Endometrium (tissue), 2 donors: ENCODE results near the gene MB21D2.
"Not testable (repeated sequence)": the region's sequence is repeated elsewhere in the genome, so short reads cannot be mapped to it uniquely, and the experiment has no call there.

ENCODE experiments used
- FAIRE-seq: peaks from 2 replicates; lab custom pipeline; 2012; peaks lifted over from hg19 to GRCh38; lab: Jason Lieb, UNC
- donor health status: control.
- donor health status: control.

The MB21D2 gene

DNA sequence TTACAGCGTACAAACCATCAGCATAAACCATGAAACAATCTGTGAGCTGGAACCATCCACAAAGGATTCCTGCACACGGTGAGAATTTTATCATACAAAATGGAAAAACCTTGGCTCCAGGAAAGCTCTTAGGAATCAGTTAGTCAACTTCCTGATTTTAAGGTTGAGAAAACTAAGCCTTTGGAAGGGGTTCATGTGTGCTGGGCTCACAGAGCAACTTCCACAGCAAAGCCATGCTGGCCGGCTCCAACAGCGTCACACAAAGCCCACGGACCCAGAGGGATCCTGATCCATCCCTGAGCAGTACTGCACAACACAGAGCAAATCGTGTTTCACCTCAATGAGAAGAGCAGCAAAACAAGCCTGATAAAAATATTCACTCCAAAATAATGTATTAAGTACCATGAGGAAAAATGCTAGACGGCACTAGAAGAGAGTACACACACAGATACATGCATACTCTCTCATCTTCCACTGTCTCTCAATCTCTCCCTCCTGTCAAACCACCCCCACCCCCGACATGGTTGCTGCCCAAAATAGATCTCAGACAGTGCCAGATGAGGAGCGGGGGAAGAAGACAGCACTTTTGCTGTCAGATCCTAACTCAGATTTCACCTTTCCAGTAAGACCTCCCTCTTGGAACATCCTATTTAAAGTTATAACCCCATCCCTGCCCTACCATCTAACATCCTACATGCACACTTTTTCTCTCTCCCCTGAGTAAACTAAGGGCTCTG, 58.6 kb downstream of the MB21D2 start:
- no peak for FAIRE-seq

DNA sequence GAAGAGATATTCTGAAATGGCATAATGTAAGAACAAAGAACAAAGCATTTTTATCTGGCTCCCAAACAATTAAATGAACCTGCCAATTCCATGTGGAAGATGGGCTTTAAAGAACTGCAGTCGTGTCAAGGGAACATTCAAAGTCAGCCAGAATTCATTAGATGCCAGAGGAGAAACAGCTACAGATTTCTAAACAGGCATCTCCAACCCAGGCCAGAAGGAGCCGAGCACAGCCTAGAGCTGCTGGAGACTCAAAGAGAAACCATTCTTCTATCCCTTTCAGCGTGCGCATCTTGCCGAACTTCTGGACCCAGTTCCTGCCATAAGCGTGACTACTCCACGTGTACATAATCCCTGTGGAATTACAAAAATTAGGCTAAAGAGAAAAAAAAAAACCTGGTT, 60.4 kb downstream of the MB21D2 start:
- FAIRE-seq, result no peak

DNA sequence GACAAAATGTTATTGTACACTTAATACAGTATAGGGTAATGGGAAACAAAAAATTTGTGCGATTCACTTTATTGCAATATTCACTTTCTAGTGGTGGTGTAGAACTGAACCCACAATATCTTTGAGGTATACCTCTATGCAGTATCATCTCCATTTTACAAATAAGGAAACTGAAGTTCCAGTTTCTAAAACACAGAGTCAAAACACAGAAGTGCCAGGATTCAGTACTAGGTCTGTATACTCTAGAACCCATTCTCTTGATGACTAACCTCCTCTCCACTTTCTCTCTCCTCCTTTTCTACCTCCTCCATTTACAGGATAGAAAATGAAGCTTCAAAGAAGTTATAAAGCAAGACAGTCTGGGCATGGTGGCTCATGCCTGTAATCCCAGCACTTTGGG, 62.2 kb downstream of the MB21D2 start:
- FAIRE-seq, result no peak

GRCh38 chr3:192851821-192852372, 65.8 kb downstream of the MB21D2 start:
- no peak for FAIRE-seq

DNA sequence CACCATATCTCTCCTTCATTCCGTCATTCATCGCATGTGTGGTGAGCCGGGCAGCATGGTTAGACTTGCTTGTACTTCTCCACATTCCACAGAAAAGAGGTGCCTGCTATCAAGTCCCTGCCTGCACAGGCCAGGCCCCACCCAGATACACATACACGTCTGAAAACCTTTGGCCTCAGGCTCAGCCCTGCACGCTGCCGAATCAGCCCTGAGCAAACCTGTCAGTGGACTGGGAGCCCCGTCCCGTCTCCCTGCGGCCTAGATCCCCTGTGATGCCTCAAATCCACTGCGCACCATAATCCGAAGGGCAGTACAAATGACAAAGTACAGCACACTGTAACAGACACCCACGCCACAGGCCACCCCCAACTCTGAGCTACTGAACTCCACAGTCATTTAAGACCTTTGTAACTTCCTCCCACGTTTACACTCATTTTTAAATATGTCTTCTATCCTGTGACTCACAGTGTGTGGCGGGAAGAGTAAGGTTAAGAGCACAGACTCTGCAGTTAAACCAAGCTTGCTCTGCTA, 67.1 kb downstream of the MB21D2 start:
- FAIRE-seq, result no peak

DNA sequence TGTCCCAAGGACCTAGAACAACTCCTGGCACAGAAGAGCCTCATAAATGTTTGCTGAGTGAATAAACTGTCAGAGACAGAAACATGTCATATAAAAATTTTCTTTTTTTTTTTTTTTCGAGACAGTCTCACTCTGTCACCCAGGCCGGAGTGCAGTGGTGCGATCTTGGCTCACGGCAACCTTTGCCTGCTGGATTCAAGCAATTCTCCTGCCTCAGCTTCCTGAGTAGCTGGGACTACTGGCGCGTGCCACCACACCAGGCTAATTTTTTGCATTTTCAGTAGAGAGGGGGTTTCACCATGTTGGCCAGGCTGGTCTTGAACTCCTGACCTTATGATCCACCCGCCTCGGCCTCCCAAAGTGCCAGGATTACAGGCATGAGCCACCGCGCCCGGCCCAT, 67.8 kb downstream of the MB21D2 start:
- not testable (repeated sequence) for FAIRE-seq

- no peak for FAIRE-seq
Observed at GRCh38 chr3:192848371-192849233, 69.1 kb downstream of the MB21D2 start.

GRCh38 chr3:192847941-192848340, 69.7 kb downstream of the MB21D2 start:
- no peak for FAIRE-seq

DNA sequence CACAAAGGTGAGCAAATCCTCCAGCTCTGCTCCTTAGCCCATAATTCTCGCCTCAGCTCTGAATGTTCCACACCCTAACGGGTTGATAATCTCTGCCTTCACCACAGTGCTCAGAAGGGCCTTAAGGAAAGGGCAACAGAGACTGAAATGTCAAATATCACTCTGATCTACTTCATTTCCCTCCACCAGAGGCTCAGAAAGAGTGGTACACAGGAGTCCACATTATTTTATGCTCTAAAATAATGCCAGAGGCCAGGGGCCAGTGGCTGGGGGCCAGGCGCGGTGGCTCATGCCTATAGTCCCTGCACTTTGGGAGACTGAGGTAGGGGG, 72.2 kb downstream of the MB21D2 start:
- FAIRE-seq, result no peak

DNA sequence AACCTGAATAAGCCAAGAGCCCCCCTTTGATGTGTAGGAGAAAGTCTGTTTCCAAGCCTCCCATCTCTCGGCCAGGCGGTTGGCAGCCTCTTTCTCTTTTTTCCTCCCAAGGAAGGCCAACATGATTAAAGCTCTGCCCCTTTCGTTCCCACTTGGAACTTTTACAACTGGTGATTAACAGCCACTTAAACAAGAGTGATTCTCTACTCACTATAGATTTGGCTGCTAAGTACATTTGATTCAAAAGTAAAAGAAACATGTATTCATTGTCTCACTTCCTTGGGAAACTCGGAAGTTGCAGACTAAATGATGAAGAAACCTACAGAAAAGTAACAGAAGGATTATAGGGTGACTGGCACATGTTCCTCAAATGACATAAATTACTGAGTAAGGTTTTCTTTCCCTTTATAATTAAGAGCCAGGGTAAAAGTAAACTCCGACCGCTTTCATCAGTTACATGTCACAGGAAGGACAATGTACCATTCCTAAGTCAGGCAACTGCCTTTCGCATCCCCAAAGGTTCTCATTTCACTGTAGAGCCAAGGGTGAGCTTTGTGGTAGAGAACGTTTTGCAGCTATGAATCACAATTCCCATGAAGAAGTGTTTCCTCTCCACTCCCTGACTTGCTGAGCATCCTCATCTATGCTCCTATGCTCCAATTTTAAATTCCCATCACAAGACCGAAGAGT, 72.7 kb downstream of the MB21D2 start:
- no peak for FAIRE-seq

GRCh38 chr3:192844486-192844765, 73.2 kb downstream of the MB21D2 start:
- FAIRE-seq, result no peak

DNA sequence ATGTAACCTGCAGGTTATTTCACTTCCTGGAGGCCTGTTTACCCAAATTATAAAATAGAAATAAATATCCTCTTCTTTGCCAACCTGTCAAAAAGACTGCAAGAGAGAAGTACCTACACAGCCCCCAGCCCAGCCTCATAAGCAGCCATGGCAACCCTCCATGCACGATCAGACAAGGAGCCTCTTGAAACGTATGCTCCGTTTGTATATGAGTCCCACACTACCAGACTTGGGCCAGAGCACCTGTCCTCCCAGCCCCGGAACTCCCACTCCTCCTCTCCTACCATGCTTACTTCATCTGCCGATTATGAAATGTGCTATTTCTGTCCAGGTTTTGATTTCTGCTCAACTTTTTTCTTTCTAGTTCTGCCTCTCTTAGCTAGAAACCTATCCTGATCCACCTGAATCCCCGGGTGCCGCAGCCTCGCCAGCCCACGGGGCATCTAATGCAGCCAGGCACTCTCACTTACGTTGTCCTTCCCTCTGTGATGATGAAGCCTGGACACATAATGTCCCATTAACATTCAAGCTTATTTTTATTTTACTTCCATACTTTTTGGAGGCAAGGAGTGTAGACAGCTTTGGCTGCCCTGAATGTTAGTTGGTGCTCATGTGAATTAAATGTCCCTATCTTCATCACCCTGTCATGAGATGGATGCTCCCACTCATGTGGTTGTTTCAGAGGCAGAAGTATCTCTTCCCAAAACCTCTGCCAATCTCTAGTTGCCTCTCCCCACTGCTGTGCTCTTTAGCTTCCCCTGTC, 73.8 kb downstream of the MB21D2 start:
- FAIRE-seq, result no peak

DNA sequence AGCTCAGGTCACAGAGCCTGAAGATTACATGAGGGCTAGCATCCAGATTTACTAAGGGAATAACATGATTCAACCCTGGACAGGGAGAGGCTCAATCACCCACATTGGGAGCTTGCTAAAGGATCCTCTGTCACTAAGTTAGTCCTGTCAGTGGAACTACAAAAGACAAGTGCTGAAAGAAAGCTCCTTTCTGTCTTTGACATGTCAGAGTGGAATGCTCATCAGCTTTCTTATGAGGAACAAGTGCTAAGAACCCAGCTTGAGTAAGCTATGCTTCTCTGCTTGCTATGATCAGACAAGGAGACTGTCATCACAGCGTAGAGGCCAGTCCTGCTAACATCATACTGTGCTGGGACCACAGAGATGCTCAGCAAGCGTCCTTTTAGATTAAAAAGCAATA, 74.5 kb downstream of the MB21D2 start:
- no peak for FAIRE-seq

DNA sequence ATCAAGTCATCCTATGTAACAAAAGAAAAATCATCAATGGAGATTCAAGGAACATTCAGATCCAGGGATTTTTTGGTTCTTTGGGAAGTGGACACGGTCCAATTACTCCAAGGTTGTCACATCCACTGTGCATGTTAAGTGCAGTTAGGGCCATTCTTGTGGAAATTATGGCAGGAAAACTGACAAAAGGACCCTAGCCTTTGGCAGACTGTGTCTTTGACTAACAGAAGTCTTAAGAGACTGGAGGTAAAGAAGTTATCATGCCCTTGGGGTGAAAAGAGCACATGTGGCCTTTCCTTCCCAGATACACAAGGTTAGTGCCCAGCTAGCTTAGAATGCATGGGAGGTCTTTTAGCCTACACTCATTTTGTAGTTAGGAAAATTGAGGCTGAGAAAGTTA, 74.9 kb downstream of the MB21D2 start:
- no peak for FAIRE-seq

GRCh38 chr3:192842138-192842537, 75.5 kb downstream of the MB21D2 start:
- no peak for FAIRE-seq

DNA sequence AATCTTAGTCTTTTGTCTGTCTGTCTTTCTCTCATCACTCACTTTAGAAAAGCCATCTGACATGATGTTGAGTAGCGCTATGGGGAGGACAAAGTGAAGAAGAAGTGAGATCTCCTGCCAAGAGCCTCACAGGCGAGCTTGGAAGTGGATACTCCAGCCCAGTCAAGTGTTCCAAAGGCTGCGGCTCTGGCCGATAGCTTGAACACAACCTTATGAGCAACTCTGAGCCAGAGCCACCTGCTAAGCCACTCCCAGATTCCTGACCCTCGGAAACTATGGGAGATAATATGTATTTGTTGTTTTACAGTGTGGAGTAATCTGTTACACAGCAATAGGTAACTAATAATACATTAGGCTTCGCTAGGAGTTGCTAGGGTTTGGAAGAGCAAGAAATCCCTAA, 76.2 kb downstream of the MB21D2 start:
- FAIRE-seq, result no peak

GRCh38 chr3:192840143-192840836, 77.4 kb downstream of the MB21D2 start:
- no peak for FAIRE-seq

DNA sequence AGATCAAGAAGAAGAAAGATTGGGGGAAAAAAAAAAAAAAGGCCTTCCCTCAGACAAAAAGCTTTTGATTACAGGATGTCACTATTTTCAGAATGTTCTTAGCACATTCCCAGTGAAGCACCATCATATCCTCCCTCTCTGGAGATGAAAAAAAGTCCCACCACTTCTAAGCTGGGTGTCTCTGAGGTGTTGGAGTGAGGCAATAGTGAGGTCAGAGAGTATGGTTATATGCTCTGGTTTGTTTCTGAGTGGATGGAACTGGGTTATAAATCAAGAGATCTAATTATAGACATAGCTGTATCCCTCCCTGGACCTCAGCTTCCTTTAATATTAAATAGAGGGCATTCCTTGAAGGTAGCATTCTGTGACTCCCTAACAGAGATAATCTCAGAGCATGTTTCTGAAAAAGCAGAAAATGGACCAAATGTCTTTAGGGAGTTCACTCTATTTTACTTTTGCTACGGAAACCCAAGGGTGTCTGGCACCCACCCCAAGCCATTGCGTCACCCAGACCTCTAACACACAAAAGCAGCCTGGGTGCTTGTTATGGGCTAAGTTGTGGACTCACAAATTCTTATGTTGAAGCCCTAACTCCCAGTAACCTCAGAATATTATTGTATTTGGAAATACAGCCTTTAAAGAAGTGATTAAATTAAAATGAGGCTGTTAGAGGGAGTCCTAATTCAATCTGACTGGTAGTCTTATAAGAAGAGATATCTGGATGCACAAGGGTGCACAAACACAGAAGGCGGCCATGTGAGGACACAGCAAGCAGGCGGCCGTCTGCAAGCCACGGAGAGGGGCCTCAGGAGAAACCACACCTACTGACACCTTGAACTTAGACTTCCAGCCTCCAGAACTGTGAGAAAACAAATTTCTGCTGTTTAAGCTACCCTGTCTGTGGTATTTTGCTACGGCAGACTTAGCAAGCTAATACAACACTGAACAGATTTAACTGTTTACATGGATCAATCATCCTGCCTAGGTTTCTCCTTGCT, 81.5 kb downstream of the MB21D2 start:
- no peak for FAIRE-seq

DNA sequence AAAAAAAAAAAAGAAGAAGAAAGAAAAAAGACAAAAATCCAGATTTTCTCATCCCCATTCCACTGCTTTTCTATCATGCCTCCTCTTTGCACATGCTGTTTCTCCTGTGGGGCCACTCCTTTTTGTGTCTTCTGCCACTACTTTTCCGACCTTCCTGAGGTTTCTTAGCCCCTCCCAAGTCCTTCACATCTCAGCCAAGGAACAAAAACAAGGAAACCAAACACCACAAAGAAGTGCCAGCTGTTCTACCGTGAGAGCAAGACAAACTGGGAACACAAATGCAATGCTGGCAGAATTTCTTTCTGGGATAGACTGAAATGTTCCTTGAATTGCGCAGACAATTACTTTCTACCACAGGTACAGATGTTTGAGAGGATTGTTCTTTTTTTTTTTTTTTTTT, 83.2 kb downstream of the MB21D2 start:
- no peak for FAIRE-seq
